ENCODE measurements around the gene SYT12. TPM values are rescaled to one million over a fixed set of nuclear protein-coding genes. Genes with fewer than 3 reads are reported as not detected.
A peak's percentile ranks its signal among the peaks of the same experiment; 100 is the strongest.
"Not testable (repeated sequence)": the region's sequence is repeated elsewhere in the genome, so short reads cannot be mapped to it uniquely, and the experiment has no call there.

Gene SYT12
- total RNA-seq, 2 donors from 2014 or later, result 0.91 to 1.1 TPM

DNA sequence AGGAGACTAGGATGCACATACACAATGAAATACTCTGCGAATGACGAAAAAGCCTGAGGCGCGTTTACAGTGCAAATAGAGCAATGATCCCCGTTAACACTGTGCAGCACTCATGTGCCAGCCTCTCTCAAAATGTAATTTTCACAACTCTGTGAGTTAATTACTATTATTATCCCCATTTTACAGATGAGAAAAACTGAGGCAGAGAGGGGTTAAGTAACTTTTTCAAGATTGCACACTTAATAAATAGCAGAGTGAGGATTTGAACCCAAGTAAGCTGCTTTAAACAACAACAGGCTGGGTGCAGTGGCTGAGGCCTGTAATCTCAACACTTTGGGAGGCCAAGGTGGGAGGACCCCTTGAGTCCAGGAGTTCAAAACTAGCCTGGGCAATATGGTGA is 21.6 kb upstream of the SYT12 start:
- Histone ChIP-seq H3K9ac (ENCODE audit: extremely low read depth, low read length, poor library complexity, severe bottlenecking) (no peak overlapping the region), H3K4me1 (ENCODE audit: control insufficient read depth, insufficient read depth, low read length) (no peaks in the 10 kb centered on the region), H3K4me3 (ENCODE audit: low read length) (no peak overlapping the region), H3K27ac (ENCODE audit: low read depth, low read length) (no peak overlapping the region), H3K36me3 (ENCODE audit: control insufficient read depth, insufficient read depth, low read length) (no peaks in the 10 kb centered on the region), H3K9me3 (ENCODE audit: control insufficient read depth, low read length) (no peaks in the 10 kb centered on the region), H3K27me3 (ENCODE audit: control insufficient read depth, insufficient read depth, low read length, poor library complexity, severe bottlenecking) (no peaks in the 10 kb centered on the region)
- peaks cover 15% of the 10 kb centered on the region for H3K4me1 Mint-ChIP-seq
- no peaks in the 10 kb centered on the region for H3K9me3 Mint-ChIP-seq
- 93 to 97% methylated on average over 4 to 5 of the region's 5 CpGs for WGBS, 2 experiments (ENCODE audit: insufficient coverage in 1 of 2, insufficient read length in 1 of 2)
- TF ChIP-seq CTCF (conservative IDR thresholded peaks at IDR 0.05), result no peak
- DNase-seq, result no peak
- no peaks in the 10 kb centered on the region for H3K36me3 Mint-ChIP-seq (ENCODE audit: low read depth)
- no peak overlapping the region for H3K4me3 Mint-ChIP-seq
- H3K27ac Mint-ChIP-seq, result no peak overlapping the region
- no peaks in the 10 kb centered on the region for H3K27me3 Mint-ChIP-seq (ENCODE audit: insufficient read depth)

DNA sequence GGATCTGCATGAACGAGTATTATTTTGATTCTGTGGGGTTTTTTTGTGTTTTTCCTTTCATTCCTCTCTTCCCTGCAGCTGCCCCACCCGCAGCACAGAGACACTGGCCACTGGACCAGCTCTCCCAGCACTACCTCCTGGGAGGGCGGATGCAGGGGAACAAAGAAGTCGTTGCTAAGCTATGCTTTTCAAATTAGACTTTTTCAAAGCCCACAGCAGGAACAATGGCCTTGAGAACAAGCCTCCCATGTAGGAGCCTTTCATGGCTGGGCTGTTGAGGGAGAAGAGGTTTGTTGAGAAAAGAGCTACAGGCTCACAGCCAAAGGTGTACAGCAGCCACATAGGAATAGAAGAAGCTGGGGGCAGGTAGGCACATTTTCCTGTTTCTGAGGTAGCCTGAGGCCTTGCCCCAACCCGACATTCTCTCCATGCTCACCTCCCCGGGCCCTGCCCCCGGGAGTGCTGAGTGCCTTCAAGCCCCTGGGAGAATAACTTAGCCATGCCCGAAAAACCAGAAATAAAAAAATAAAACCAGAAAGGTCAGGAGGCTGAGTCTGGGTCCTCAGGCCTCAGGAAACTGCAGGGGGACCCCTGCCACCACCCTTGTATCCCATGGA is 20.5 kb upstream of the SYT12 start:
- H3K36me3 Mint-ChIP-seq (ENCODE audit: low read depth), result no peaks in the 10 kb centered on the region
- no peak overlapping the region for H3K9ac ChIP-seq (ENCODE audit: extremely low read depth, low read length, poor library complexity, severe bottlenecking)

DNA sequence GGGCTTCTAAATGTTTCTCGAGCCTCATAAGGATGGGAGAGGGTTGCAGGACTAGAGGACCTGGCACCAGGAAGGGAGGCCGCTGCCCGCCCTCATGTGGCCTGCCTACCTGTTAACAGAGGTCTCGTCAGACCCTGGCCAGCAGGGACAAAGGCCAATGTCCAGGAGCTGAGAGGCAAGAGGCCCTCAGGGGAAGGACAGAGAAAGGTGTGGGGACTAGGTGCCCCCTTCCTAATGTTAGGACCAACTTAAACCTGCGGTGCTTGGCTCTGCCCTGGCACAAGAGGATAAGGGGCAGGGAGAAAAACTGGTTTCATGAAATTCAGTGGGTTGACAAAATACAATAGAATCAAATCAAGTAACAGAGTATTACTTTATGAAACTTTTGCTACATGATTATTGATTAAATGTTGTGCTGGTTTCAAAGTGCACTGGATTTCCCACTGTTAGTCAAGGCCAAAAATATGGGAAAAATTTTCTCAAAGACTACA is 20.0 kb upstream of the SYT12 start:
- no peaks in the 10 kb centered on the region for H3K9me3 Mint-ChIP-seq
- TF ChIP-seq CTCF (conservative IDR thresholded peaks at IDR 0.05), result no peak
- no peaks in the 10 kb centered on the region for H3K36me3 ChIP-seq (ENCODE audit: control insufficient read depth, insufficient read depth, low read length)
- H3K4me3 Mint-ChIP-seq, result no peak overlapping the region
- peak; percentile 75 for DNase-seq
- WGBS, 2 experiments (ENCODE audit: insufficient coverage in 1 of 2, insufficient read length in 1 of 2), result 85 to 94% methylated on average over 3 to 5 of the region's 5 CpGs
- peak overlapping the region; percentile 44 for H3K27ac Mint-ChIP-seq
- no peaks in the 10 kb centered on the region for H3K36me3 Mint-ChIP-seq (ENCODE audit: low read depth)
- H3K9ac ChIP-seq (ENCODE audit: extremely low read depth, low read length, poor library complexity, severe bottlenecking), result no peak overlapping the region
- no peaks in the 10 kb centered on the region for H3K9me3 ChIP-seq (ENCODE audit: control insufficient read depth, low read length)
- H3K4me1 ChIP-seq (ENCODE audit: control insufficient read depth, insufficient read depth, low read length), result no peaks in the 10 kb centered on the region
- H3K4me1 Mint-ChIP-seq, result peaks cover 9% of the 10 kb centered on the region
- H3K27me3 ChIP-seq (ENCODE audit: control insufficient read depth, insufficient read depth, low read length, poor library complexity, severe bottlenecking), result no peaks in the 10 kb centered on the region
- no peak overlapping the region for H3K27ac ChIP-seq (ENCODE audit: low read depth, low read length)
- no peak overlapping the region for H3K4me3 ChIP-seq (ENCODE audit: low read length)
- no peaks in the 10 kb centered on the region for H3K27me3 Mint-ChIP-seq (ENCODE audit: insufficient read depth)

More for the DNA sequence above, 20.5 kb upstream of the SYT12 start:
- TF ChIP-seq CTCF (conservative IDR thresholded peaks at IDR 0.05), result no peak
- no peak overlapping the region for H3K4me3 ChIP-seq (ENCODE audit: low read length)
- no peak overlapping the region for H3K4me3 Mint-ChIP-seq
- H3K4me1 ChIP-seq (ENCODE audit: control insufficient read depth, insufficient read depth, low read length), result no peaks in the 10 kb centered on the region
- DNase-seq, result peak; percentile 87
- peaks cover 10% of the 10 kb centered on the region for H3K4me1 Mint-ChIP-seq
- H3K9me3 ChIP-seq (ENCODE audit: control insufficient read depth, low read length), result no peaks in the 10 kb centered on the region
- H3K36me3 ChIP-seq (ENCODE audit: control insufficient read depth, insufficient read depth, low read length), result no peaks in the 10 kb centered on the region
- no peaks in the 10 kb centered on the region for H3K27me3 Mint-ChIP-seq (ENCODE audit: insufficient read depth)
- peak overlapping the region; percentile 60 for H3K27ac ChIP-seq (ENCODE audit: low read depth, low read length)
- H3K9me3 Mint-ChIP-seq, result no peaks in the 10 kb centered on the region
- WGBS, 2 experiments (ENCODE audit: insufficient coverage in 1 of 2, insufficient read length in 1 of 2), result 30 to 36% methylated on average over 2 to 8 of the region's 8 CpGs
- no peaks in the 10 kb centered on the region for H3K27me3 ChIP-seq (ENCODE audit: control insufficient read depth, insufficient read depth, low read length, poor library complexity, severe bottlenecking)
- peak overlapping the region; percentile 44 for H3K27ac Mint-ChIP-seq

DNA sequence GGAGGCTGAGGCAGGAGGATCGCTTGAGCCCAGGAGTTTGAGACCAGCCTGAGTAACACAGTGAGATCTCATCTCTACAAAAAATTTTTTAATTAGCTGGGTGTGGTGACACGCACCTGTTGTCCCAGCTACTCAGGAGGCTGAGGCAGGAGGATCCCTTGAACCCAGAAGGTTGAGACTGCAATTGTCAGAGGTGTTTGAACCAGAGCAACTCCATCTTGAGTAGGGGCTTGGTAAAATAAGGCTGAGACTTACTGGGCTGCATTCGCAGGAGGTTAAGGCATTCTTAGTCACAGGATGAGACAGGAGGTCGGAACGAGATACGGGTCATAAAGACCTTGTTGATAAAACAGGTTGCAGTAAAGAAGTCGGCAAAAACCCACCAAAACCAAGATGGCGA is 17.7 kb upstream of the SYT12 start:
- H3K4me3 ChIP-seq (ENCODE audit: low read length); H3K4me1 Mint-ChIP-seq; H3K9me3 ChIP-seq (ENCODE audit: control insufficient read depth, low read length); H3K9ac ChIP-seq (ENCODE audit: extremely low read depth, low read length, poor library complexity, severe bottlenecking); H3K27ac ChIP-seq (ENCODE audit: low read depth, low read length); H3K4me3 Mint-ChIP-seq; H3K27me3 ChIP-seq (ENCODE audit: control insufficient read depth, insufficient read depth, low read length, poor library complexity, severe bottlenecking); H3K27me3 Mint-ChIP-seq (ENCODE audit: insufficient read depth); H3K36me3 ChIP-seq (ENCODE audit: control insufficient read depth, insufficient read depth, low read length); H3K9me3 Mint-ChIP-seq; H3K27ac Mint-ChIP-seq; H3K4me1 ChIP-seq (ENCODE audit: control insufficient read depth, insufficient read depth, low read length); DNase-seq; H3K36me3 Mint-ChIP-seq (ENCODE audit: low read depth): not testable (repeated sequence)
- WGBS, 2 experiments (ENCODE audit: insufficient coverage in 1 of 2, insufficient read length in 1 of 2), result 94 to 96% methylated on average over 7 to 8 of the region's 8 CpGs

Measured in endodermal cell (in vitro differentiated cells).